ENCODE measurements around the gene TMEM140.

DNA sequence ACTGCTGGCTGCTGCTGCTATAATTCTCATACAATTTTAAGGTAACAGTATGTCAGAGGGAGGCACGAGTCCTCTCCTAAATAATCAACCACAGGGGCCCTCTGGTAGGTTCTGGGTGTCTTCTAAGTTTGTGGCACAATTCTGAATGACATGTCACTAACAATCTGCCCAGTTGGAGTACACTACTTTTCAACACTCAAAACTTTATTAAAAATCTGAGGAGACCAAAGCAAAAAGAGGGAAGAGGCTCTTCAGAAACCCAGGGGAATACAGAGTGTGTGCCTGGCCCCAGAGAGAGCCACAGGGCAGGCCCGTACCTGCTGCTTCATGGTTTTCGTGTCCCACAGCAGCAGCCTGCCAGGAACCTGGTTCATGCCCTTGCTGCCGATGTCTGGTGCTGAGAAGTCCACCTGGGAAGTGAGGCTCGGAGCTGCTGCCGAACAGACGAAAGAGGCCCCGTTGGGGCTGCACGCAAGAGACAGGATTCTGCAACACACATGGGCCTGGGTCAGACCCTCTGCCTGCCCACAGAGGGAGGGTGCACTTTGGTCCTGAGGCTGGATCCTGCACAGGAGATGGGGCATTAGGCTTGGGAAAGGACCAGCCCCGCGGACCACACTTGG is 45.2 kb downstream of the TMEM140 start:
- TF ChIP-seq POLR2A (IDR thresholded peaks at IDR 0.05), result no peak
- TF ChIP-seq, protein P1, sequence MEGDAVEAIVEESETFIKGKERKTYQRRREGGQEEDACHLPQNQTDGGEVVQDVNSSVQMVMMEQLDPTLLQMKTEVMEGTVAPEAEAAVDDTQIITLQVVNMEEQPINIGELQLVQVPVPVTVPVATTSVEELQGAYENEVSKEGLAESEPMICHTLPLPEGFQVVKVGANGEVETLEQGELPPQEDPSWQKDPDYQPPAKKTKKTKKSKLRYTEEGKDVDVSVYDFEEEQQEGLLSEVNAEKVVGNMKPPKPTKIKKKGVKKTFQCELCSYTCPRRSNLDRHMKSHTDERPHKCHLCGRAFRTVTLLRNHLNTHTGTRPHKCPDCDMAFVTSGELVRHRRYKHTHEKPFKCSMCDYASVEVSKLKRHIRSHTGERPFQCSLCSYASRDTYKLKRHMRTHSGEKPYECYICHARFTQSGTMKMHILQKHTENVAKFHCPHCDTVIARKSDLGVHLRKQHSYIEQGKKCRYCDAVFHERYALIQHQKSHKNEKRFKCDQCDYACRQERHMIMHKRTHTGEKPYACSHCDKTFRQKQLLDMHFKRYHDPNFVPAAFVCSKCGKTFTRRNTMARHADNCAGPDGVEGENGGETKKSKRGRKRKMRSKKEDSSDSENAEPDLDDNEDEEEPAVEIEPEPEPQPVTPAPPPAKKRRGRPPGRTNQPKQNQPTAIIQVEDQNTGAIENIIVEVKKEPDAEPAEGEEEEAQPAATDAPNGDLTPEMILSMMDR (IDR thresholded peaks at IDR 0.05), result no peak
- no peak for TF ChIP-seq POLR2AphosphoS5 (IDR thresholded peaks at IDR 0.05)
- TF ChIP-seq EP300 (IDR thresholded peaks at IDR 0.05; ENCODE audit: low read depth), result no peak
